NCI-H1092 treated with DMSO at 0.1 percent for 48 hours (cell line): Measurements from ENCODE around the gene TCTN1.
"Not testable (repeated sequence)": the region's sequence is repeated elsewhere in the genome, so short reads cannot be mapped to it uniquely, and the experiment has no call there.

ENCODE experiments used
- DNase-seq: peaks from one replicate; lab custom pipeline; 2025; lab: John Stamatoyannopoulos, UW

TCTN1 gene

DNA sequence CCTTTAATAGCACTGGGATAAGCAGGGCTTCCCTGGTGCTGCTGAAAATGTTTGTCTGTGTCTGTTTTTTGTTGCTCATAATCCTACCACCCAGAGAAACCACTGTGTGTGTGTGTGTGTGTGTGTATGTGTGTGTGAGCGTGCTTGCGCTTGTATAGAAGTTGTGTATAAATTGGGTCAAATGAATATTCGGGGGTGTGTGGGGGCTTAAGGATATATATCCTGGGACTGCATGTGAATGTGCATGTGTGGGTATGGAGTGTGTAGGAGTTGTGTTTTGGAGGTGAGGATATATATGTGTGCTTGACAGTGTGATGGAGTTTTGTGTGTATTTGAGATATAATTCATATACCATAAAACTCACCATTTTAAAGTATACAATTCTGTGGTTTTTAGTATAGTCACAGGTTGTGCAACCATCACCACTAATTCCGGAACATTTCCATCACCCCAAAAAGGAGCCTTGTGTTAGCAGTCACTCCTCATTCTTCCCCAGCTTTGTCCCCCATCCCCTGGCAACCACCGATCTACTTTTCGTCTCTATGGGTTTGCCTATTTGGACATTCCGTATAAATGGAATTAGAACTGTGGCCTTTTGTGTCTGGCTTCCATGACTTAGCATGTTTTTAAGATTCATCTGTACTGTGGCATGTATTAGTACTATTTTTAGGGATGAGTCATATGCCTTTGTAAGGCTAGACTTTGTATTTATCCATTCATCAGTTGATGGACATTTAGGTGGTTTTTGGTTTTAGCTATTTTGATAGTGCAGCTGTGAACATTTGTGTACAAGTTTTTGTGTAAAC, 25.6 kb downstream of the TCTN1 start:
- DNase-seq: no peak

DNA sequence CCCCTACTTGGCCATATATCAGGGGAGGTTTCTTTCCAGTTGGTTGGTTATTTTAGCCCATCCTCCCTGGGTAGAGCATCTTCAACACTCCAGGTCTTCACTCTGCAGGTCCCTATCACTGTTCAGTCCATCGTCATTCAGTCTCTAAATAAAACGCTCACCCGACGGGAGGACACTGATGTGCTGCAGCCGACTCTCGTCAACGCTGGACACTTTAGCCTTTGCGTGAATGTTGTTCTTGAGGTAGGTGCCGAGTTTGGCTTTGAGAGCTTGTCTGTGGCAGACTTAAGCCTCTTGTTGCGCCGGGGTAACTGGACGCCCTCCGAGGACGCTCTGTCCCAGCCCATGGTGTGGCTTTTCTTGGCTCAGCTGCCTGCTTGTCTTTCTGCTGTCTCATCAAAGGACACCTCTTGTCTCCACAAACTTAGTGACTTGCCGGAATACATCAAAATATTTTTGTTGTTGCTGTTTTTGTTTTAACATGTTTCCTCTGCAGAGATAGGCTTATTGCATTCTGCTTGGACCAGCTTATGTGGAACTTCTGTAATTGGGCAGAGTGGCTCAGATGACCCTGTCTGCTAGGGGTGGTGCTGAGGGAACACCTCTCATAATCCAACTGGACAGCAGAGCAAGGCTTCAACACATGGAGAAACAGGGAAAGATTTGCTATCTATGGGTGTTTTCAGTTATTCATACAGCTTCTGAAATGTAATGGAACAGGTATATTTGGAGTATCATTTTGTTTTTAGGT, 26.5 kb downstream of the TCTN1 start:
- DNase-seq: no peak

GRCh38 chr12:110641521-110641920, 27.6 kb downstream of the TCTN1 start:
- no peak for DNase-seq

GRCh38 chr12:110647631-110648040, 33.7 kb downstream of the TCTN1 start:
- DNase-seq: no peak

GRCh38 chr12:110649341-110649847, 35.5 kb downstream of the TCTN1 start:
- no peak for DNase-seq

- not testable (repeated sequence) for DNase-seq
These were observed 40.3 kb downstream of the TCTN1 start for GRCh38 chr12:110654238-110654637.

GRCh38 chr12:110656071-110656655, 42.2 kb downstream of the TCTN1 start:
- no peak for DNase-seq

DNA sequence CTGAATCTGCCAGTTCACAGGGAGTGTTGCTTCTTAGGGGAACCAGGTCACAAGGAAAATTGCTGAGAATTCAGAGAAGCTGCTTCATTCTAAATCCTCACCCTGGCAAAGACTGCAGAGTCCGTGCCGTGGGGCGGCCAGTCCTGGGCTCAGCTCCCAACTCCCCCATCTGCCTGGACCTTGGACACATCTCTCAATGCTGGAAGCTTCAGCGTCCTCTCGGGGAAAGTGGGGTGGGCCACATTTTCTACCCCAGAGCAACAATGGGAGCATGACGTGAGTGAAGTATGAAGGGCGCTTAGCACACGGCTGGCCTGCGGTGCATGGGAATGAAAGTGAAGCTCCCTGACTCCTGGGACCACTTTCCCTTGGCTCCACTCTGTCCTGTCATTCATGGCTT, 43.8 kb downstream of the TCTN1 start:
- no peak for DNase-seq

GRCh38 chr12:110658242-110658641, 44.3 kb downstream of the TCTN1 start:
- no peak for DNase-seq

DNA sequence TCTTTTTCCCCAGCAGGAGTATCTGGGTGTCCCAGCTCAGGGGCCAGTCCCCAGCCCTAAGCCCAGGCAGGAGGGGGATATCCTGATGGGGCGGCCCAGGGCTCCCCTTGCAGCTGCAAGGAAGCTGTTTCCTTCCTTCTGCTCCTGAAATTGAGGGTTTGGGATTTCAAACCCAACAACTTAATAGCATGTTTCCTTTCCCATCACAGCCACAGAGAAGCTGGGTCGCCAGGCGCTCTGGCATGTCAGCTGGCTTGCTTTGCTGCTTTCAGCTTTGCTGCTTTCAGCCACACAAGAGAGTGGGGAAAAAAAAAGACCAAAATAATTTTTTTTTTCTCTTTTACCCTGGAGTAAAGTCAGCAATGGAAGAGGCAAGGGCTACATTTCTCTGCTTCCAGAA, 44.9 kb downstream of the TCTN1 start:
- DNase-seq: no peak

- DNase-seq: no peak
These were observed 47.5 kb downstream of the TCTN1 start for GRCh38 chr12:110661337-110661972.

GRCh38 chr12:110666892-110667291, 53.0 kb downstream of the TCTN1 start:
- DNase-seq: no peak

DNA sequence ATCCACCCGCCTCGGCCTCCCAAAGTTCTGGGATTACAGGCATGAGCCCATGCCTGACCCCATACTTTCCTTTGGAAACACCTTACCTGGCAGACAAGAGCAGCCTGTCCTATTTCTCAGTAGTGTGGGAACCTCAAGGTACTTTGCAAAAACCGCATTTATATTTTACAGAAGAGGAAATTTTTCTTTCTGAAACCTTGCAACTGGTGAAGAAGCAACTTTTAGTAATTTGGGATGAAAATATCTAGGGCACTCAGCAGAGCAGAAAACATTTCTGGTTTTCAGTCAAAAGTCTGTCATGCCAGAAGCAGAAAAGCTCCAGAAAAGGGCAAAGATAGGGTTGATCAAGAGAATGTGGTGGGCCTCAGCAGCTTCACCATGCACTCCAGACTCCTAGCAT, 53.7 kb downstream of the TCTN1 start:
- no peak for DNase-seq

DNA sequence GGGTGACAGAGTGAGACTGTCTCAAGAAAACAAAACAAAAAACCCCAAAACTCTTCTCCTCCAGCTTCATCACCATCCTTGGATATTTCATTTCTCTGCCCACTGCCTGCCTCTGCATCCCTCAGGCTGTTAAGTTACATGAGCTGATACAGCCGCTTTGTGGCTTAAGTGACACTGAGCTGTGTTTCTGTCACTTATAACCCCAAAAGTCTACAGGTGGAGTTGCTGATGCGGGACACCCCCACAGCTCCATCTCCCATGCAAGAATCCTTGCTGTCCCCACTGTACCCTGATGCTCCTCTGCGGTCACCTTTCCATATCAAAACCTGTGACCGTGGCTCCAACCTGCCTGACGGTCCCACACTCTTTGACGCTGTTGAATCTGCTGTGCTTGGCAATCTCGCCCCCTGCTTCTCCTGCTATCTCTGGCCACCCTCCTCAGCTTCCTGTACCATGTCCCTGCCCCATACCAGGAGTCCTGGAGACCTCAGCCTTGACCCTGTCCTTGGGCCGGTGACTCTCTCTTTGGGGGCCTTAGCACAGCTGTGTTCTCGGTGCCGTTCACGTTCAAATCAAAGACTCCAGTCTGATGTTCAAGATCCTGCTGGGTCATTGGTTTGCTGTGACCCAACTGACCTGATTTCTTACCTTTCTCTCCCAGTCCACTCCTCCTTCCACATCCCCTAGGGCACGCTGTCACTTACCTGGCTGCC, 54.7 kb downstream of the TCTN1 start:
- no peak for DNase-seq

DNA sequence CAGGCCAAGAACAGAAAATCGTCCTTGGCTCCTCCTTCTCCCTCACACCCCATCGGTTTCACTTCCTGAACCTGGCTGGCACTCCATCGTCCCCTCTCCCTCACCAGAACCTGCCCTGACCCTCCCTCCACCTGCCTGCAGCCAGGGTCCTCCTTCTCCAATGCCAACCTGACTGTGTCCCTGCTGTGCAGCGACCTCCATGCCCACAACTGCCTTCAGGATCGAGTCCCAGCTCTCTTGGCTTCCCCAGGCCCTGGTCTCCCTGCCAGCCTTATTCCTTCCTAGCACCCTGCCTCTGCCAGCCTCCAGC, 55.2 kb downstream of the TCTN1 start:
- DNase-seq: no peak

DNA sequence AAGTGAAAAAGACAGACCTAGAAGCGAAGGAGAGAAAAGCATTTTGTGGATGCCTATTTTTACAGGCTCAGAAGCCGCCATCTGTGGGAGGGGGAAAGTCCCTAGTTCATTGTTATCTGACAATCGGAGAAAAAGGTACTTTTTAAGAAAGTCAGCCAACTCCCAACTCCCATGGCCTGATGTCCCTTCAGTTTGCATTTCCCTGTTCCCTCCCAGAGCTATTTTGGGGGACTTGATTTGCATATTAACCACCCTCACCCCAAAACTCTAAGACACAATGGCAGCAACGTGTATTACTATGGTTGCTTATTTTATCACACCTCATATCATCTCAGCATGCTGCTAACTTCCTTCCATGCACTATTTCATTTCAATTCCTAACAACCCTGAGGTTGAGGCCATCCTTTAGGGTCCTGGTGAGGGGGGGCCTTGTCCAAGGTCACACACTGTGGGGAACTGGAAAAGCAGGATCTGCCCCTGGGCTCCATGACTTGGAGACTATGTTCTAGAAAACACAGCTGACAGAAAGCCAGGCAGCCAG, 56.3 kb downstream of the TCTN1 start:
- DNase-seq: no peak

DNA sequence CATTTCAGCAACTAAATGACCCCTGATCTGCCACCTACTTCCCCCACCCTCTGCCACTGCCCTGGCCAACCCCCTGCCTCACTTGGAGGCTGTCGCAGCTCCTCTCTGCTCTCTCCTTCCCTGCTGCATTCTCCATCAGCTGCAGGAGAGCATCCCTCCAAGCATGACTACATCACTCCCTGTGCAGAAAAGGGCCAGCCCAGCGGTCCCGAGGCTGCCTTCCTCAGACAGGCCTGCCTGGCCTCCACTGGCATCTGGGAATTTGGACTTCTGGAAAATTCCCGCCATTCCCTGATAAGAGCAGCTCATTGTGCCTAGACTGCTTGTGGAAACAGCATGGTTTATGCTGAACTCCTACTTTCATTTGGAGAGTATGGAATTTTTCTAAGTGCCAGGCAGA, 62.2 kb downstream of the TCTN1 start:
- DNase-seq: no peak

DNA sequence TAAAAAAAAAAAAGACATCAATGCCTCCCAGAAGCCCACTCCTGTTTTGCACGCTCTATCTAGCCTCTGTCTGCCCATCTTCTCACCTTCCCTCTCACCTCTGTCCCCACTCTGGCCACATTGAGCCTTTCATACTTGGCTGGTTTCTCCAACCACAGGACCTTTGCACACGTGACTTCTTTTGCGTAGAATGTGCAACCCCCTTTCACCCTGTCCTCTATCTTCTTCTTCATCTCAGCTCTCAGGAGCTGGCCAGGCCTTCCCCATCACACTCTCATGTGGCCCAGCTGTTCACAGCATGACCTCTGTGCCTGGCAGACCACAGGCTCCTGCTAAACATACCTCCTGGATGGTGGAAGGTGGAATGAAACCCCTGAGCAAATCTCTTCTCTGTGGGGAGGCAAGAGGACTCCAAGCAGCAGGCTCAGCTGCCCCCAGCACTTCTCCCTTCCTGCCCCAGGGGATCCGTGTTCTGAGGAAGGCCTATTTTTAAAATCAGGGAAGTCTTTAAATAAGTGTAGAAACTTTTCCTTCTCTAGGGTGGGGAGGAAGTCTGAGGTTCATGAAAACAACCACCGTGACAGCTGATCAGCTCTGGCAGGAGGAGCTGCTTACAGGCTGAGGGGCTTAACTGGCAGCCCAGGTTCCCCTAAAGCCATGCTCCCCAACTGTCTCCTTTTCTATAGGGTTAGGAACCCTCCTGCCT, 63.4 kb downstream of the TCTN1 start:
- no peak for DNase-seq

- no peak for DNase-seq
These were observed 64.1 kb downstream of the TCTN1 start for GRCh38 chr12:110677982-110678381.

DNA sequence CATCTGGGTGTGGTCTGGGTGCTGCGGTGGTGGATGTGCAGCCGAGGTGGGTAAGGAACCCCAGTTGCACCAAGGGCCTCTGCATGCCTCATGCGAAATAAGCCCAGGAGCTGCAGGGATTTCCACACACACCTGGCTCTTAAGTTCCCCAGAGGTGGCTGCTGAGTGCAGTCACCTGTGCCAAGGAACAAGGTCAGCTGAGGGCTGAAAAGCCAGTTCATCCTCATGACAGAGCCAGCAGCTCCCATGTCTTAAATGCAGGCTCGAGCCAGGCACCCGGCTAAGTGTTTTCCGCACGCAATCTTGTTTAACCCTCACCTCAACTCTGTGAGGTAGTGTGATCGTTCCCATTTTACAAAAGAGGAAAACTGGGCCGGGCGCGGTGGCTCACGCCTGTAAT, 65.3 kb downstream of the TCTN1 start:
- DNase-seq: no peak

DNA sequence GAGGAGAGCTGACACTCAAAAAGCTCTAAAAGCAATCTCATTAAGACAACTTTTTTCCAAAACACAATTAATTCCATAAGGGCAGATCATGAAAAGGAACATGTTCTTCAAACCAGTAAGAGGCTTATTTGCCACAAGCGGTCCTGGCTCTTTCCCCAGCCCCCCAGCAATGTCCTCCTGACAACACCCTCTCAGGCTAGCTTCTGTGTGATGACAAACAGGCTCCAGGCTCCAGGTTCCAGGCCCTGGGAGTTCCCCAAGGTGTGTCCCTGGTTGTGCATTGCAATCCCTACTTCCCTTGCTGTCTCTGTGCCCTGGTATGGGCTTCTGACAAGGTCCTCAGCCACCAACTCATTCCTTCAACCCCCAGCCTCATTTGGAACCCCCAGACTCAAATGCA, 66.1 kb downstream of the TCTN1 start:
- DNase-seq: no peak
